MM.1S (cell line): Measurements from ENCODE around the gene ATF7IP.

Experiments
- EZH2 ChIP-seq: fragments of 300-600 bp; sonication (generic); optimal IDR thresholded peaks from 2 replicates; pipeline ENCODE3; 2017; ENCODE audit warnings: low read depth, mild to moderate bottlenecking, antibody characterized with exemption, low read length, mixed read lengths
- TF ChIP-seq, protein P1 (sequence below): fragments of 300-600 bp; sonication (generic); IDR thresholded peaks from 2 replicates; pipeline ENCODE4 v1.5.1; 2016; ENCODE audit warnings: antibody characterized with exemption, low read length, mixed read lengths

DNA sequence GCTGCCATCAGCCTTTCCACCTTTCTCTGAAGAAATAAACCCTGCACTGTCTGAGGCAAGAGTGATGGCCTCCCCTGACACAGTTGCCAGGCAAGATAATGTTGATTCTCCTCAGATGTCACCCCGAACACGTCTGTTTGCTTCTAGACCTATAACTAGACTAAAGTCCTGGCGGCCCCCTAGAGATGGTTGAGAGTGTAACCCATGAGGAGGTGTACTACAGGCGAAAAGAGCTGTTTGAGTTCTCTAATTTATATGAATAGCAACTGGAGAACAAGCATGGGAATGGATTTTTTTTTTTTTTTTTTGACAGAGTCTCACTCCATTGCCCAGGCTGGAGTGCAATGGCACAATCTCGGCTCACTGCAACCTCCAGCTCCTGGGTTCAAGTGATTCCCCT lies 33.0 kb upstream of the ATF7IP start:
- TF ChIP-seq, protein P1, sequence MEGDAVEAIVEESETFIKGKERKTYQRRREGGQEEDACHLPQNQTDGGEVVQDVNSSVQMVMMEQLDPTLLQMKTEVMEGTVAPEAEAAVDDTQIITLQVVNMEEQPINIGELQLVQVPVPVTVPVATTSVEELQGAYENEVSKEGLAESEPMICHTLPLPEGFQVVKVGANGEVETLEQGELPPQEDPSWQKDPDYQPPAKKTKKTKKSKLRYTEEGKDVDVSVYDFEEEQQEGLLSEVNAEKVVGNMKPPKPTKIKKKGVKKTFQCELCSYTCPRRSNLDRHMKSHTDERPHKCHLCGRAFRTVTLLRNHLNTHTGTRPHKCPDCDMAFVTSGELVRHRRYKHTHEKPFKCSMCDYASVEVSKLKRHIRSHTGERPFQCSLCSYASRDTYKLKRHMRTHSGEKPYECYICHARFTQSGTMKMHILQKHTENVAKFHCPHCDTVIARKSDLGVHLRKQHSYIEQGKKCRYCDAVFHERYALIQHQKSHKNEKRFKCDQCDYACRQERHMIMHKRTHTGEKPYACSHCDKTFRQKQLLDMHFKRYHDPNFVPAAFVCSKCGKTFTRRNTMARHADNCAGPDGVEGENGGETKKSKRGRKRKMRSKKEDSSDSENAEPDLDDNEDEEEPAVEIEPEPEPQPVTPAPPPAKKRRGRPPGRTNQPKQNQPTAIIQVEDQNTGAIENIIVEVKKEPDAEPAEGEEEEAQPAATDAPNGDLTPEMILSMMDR, result no peak
- no peak for TF ChIP-seq EZH2
